SKM-1 treated with dmso at 0.1 percent for 144 hours (cell line): ENCODE measurements around the gene TNFRSF4.
"Not testable (repeated sequence)": the region's sequence is repeated elsewhere in the genome, so short reads cannot be mapped to it uniquely, and the experiment has no call there.

Experiments used
- DNase-seq: peaks from one replicate; lab custom pipeline; 2025; ENCODE audit not compliant: unreplicated experiment; lab: John Stamatoyannopoulos, UW

The TNFRSF4 gene

DNA sequence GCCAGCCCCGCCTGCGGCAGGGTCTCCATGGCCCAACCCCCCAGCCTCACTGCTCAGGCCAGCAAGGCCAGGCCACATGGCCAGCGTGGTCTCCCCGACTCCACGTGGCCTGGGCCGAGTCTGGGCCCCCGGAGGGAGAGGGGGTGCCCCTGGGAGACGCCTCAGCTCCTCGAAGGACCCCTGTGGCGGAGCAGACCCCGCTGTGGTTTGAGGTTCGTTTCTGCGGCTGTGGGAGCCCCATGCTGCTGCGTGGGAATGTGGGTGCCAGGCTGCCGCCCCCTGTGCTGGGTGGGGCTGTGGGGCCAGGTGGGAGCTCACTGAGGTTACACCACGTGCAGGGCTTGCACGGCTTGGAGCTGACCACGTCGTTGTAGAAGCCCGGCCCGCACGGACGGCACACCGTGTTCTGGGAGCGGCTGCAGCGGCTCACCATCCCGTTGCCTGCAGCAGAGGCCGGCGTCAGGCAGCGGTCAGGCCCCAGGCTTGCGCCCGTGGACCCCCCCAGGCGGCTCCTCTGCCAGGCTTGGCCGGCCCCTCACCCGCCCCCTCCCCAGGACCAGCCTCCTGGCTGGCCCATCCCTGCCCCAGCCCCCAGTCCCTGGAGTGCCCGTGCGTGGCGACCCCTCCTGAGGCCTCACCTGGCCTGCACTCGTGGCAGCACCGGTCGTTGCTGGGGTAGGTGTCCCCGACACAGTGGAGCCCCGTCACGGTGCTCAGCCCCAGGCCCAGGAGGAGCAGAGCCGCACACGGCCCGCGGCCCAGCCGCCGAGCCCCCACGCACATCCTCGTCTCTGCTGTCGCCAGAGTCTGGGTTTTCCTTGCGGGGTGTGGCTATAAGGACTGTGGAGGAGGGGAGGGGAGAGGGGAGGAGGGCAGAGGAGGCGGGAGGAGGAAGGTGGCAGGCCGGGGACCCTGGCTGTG lies at the start of gene TNFRSF4:
TSS of gene TNFRSF4 (minus strand) at position 809 of the 921 bp plus-strand sequence. CDS start at position 783, 26 bp downstream.
- DNase-seq: no peak

DNA sequence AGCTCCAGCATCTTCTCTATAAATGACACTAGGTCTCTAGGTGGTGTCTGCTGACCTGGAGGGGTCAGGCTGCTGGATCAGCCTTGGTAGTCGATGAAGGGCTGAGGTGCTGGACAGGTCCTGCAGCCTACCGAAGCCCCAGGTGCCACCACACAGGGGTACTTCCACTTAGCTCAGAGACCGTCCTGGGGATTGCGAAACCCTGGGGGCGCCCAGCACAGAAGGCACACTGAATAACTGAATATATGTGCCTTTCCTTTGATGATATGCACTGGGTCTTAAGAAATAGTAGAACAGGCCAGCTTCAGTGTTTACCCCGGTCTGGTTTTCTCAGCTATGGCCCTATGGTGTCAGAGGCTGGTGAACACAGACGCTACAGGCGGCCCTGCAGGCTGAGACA lies 48.8 kb upstream of the TNFRSF4 start:
- DNase-seq: no peak

DNA sequence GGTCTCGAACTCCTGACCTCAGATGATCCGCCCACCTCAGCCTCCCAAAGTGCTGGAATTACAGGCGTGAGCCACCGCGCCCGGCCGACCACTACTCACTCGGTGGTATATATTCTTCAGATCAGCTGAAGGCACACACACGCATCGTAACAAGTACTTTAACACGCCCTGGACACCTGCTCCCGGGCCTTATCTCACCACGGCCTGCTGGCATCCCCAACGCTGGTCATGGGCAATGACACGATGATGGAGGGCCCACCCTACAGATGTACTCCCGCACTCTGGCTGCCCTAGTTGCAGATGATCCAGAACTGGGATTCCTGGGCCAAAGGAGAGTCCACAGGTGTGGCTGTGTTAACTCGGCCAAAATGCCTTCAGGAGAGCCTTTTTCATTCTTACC lies 48.1 kb upstream of the TNFRSF4 start:
- no peak for DNase-seq

DNA sequence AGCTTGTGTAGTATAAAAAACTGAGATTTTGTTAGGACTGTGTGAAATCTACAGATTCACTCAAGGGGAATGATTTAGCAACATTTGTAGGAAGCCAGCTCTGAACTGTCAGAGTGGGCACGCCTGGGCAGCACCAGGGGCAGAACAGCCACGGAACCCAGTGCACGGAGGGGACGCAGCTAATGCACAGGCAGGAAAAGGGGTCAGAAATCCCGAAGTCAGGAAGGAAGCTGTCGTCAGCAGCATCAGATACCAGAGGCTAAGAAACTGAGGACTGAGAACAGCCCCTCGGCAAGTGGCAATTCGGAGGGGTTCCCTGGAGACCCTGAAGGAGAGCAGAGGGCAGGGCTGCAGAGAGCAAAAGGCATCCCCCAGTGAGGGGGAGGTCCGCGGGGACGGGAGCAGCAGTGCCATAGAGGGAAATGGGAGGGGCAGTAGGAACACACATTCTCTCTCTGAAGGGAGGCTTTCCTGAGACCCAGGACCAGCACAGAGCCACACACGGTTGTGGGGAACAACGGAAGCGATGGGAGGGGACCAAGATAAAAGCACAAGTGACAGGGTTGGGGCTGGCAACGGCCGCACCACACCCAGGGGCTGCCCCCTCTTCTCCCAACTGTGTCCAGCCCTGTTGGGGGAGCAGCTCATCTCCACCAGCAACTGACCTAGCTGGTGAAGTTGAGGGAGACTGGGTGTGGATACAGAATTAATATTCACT lies 47.0 kb upstream of the TNFRSF4 start:
- DNase-seq: no peak

DNA sequence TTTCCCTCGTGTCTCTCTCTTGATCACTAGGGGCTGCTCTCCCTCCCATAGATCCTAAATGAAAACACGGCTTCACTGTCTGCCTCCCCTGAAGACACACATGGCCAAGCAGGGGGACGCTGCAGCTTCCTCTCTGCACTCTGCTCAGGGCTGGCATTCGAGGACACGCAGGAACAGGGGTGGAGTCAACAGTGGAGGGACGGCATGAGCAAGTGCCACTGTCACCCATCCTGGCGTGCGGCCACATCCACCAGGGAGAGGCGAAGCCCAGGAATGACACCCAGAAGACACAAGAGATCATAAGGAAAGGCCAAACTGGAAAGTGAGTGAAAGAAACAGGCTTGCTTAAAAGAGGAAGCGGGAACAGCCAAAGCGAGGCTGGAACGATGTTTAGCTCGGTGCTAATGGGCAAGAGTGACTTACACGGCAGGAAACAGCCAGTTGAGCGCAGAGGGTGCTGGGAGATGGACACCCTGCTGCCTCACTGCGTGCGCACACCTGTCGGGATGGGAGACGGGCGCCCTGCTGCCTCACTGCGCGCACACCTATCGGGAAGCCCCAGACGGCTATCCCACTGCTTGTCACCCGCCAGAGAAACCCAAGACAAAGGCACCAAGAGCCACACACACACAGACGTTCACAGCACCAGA lies 46.1 kb upstream of the TNFRSF4 start:
- DNase-seq: no peak

DNA sequence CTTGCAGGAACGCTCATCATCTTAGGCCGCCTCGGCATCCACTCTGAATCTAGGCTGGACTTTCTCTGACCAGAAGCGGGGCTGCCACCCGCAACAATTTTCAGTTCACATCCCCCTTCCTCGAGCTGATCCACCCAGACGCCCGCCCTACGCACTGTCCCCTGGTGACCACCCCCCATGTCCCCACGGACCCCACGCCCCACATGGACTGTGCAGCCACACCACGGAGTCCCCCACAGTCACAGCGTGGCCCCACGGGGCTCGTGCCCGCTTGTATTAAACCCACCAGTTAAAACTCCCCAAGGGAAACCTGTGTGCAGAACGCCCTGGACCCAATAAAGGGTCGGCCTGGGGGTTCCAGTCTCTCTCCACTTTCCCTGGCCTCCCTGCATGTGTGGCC lies 45.6 kb upstream of the TNFRSF4 start:
- no peak for DNase-seq

DNA sequence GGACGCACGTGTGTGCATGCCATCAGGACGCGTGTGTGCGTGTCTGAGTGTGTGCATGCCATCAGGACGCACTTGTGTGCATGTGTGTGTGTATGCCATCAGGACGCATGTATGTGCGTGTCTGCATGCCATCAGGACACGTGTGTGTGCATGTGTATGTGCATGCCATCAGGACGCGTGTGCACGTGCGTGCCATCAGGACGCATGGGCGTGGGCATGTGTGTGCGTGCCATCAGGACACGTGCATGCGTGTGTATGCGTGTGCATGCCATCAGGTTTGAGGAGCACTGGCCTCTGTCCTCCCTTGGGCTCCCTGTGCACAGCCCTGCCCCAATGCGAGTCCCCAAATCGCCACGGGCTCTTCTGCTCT lies 45.2 kb upstream of the TNFRSF4 start:
- no peak for DNase-seq

DNA sequence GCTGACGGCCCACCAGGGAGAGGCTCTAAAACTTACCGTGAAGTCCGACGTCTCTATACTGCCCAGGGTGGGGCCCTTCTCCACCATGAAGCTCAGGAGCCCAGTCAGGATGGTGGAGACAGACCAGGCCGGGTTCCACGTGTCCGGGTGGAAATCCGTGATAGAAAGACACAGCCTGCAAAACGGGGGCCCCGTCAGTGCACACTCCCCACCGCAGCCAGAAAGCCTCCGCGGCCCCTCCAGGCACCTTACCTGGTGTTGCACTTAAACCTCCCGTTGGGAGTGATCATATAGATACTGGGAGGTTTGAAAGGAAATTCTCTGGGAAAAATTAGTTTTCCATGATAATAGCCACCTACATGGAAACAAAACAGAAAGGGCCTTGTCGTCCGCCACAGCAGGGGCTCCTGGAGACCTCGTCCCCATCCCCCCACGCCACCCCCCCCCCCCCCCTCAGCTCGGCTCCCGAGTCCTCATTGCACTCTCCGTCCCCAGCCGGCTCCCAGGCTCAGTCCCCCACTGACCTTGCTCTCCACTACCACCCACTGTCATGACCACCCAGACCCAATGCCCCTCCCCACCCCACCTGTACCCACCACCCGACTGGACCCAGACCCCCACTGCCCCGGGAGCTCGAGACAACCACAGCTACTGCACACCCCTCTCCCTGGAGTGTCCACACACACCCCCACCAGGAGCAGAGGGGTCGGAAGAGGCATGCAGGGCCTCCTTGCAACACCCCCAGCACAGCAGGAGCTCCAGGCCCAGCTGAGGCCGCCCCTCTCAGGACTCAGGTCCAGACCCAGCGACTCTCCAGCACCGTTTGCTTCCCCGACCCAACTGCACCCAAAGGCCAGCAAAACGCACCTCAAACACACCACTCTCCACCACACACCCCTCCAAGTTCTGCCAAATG lies 43.3 kb upstream of the TNFRSF4 start:
- no peak for DNase-seq

DNA sequence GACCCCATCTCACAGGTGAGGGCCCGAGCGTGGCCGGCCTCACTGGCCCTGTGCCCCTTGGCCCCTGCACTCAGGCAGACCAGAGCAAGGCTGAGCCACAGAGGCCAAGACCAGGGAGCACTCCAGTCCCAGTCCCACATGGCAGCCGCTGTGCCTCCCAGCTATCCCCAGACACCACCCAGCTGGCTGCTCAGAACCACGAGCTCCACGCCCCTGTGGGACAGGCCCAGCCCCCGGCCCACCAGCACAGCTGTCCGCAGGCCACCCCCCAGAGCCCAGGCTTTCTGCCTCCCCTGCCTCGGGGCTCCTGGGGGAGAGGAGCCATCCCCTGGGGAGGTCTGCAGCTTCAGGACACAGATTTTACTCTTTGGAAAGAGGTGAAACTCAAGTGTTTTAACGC lies 41.7 kb upstream of the TNFRSF4 start:
- DNase-seq: no peak

DNA sequence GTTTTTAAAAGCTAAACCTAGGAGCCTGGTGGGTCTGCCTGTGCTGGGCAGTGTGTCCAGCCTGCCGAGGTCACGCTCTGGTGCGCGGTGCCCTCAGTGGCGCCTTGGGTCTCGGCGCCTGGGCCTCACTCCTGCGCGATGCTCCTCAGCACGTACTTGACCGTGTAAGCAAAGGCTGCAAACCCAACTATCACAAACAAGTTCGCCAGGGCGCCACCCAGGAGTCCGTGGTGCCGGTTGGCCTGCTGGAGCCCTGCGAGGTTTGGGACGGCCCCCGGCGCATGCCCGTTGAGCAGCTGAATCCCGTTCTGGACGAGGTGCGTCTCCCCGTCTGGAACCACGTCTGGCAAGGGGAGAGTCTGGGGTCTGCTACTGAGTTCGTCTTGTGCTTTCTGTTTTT lies 41.1 kb upstream of the TNFRSF4 start:
- no peak for DNase-seq

DNA sequence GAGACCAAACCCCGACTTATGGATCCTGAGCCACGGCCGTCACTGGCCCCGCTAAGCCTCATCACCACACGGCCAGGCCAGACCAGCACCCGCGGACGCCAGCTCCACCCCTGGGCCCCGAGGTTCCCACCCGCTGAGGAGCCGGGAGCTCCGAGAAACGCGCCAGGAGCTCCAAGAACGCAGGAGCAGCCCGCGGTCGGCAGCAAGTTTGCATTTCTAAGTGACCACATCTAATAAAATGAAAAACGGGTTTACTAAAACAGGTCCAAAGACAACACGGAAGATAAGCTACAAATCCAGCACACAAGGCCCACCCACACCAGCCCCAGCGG lies 40.7 kb upstream of the TNFRSF4 start:
- no peak for DNase-seq

DNA sequence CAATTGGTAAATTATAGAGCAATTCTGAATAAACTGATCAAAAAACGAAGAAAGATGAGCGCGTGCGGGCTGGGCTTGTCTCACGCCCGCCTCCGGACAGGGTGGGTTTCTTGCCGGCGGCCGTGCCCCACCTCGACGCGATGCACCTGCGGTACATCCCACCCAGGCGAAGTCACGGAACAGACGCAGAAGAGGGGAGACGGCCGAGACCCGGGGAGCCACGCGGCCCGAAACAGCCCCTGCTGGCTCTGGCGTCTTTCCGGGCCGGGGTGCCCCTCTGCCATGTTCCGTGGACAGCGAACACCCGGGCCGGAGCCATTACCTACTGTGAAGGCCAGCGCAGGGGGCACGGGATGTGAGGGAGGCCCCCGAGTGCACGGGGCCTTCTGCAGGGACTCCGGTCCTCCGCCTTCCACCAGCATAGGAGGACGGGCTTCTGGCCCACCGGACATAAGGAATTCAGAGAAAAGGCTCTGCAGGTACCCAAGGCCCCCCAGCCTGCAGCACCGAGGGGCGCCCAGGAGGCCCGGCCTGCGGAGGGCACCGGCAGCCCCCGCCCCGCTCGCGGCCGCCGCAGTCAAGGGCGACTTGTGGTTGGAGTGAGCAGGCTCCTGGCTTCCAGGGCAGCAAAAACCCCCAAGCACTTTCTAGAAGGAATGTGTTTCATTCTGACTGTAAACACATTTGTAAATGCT lies 40.2 kb upstream of the TNFRSF4 start:
- no peak for DNase-seq

DNA sequence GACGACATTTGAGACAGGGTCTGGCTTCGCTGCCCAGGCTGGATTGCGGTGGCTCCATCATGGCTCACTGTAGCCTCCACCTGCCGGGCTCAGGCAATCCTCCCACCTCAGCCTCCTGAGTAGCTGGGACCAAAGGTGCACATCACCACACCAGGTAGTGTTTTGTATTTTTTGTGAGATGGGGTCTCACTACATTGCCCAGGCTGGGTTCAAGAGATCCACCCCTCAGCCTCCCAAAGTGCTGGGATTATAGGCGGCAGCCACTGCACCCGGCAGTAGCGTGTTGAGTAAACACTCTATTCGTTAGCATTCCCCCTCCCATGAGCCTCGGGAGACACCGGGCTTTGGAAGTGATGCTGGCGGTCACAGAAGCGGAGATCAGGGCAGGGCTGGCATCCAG lies 39.4 kb upstream of the TNFRSF4 start:
- DNase-seq: no peak

DNA sequence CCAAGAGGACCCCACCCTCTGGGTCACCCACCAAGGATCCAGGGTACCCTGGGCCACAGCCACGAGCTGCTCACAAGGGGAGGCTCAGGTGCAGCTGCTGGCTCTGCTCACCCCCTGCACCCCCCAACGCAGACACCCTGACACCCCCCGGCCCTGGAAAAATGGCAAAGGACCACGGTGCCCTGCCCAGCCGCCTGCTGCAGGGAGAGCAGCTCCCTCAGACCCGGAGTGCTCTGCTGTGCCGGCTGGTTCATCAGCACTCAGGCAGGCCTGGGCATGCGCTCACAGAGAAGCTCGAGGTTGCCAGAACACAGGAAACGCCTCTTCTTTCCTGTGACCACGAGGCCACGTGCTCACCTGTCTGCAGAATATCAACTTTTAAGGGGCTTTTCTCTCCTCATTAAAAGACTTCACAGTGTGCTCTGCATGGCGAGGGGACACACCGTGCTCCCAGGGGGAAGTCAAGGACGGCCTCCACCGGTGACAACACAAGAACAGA lies 36.9 kb upstream of the TNFRSF4 start:
- DNase-seq: no peak

DNA sequence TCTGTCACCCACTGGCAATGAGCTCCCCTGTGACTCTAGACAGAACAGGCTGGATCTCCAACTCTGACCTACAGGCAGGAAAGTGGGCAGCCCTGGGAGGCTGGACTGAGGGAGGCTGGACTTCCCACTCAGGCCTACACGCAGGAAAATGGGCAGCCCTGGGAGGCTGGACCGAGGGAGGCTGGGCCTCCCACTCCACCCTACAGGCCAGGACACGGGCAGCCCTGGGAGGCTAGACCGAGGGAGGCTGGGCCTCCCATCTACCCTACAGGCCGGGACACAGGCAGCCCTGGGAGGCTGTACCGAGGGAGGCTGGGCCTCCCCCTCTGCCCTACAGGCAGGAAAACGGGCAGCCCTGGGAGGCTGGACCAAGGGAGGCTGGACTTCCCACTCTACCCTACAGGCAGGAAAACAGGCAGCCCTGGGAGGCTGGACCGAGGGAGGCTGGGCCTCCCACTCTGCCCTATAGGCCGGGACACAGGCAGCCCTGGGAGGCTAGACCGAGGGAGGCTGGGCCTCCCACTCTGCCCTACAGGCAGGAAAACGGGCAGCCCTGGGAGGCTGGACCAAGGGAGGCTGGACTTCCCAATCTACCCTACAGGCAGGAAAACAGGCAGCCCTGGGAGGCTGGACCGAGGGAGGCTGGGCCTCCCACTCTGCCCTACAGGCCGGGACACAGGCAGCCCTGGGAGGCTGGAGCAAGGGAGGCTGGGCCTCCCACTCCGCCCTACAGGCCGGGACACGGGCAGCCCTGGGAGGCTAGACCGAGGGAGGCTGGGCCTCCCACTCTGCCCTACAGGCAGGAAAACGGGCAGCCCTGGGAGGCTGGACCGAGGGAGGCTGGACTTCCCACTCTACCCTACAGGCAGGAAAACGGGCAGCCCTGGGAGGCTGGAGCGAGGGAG lies 34.3 kb upstream of the TNFRSF4 start:
- DNase-seq: not testable (repeated sequence)

DNA sequence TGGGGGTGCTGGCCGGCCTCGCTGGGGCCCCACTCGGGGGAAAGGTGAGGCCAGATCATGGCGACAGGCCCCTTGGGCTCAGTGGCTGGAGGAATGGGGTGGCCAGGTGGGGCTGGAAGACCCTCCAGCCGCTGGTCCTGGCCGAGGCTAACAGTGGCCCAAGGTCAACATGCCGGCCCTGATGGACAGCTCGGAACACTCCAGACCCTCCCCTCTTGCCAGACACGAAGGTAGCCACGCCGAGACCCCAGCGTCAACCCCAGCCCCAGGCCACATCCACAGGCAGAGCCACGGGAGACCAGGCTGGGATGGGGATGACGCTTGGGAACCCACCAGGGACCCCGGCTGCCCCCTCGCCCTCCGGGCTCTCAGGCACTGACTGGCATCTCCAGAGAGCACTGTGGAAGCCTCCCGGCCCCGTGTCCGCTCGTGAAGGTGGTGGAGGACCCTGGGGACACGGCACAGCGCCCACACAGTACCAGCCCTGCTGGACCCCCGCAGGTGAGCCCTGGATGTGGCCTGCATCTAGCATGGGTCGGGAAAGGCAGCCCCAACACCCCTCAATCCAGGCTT lies 33.5 kb upstream of the TNFRSF4 start:
- no peak for DNase-seq

DNA sequence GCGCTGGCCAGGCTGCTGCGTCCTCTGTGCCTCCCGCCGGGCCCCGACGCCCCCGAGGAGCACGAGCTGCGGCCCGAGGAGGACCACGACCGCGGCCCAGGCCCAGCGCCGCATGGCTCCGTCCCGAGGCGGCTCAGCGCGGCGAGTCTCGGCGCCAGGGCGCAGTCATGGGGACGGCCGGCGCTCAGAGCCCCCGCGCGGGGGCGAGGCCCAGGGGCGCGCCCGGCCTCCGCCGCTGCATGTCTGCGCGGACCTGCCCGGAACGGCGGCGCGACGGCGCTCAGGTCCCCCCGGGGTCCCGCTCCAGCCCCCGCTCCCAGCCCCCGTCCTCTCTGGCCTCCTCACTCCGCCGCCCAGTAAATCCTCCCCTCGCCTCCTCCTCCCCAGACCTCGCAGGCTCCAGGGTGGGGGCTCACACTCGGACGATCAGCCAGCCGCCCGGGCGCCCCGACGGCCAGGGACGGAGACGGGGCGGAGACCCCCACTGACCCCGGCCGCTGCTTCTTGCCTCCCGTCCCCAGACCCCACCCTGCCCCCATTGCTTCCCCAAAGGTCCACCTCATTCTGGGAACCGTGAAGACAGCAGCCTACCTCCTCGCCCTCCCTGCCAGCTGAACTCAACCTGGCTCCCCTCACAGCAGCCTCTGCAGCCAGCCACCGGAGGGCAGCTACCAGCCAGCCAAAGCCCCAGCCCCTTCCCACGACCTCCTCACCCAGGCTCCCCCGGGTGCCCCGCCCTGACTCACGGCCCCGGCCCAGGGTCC lies 32.8 kb upstream of the TNFRSF4 start, which contains the start of gene C1QTNF12:
TSS of gene C1QTNF12 (minus strand) at position 146 of the 764 bp plus-strand sequence. CDS start at position 114, 32 bp downstream.
- no peak for DNase-seq
